CD8-positive, alpha-beta memory T cell (primary cell): ENCODE results near the gene DPH7. TPM values are rescaled to one million over a fixed set of nuclear protein-coding genes. Genes with fewer than 3 reads are reported as not detected.
"Not testable (repeated sequence)": the region's sequence is repeated elsewhere in the genome, so short reads cannot be mapped to it uniquely, and the experiment has no call there.

Source experiments
- CTCF ChIA-PET: fragments of 350-600 bp; sonication (Branson Sonifier 250); formaldehyde crosslinking; loops from one replicate; lab custom pipeline; 2021; ENCODE audit warnings: antibody characterized with exemption; lab: Charles Lee
- POLR2A ChIA-PET: fragments of 350-600 bp; sonication (Branson Sonifier 250); formaldehyde crosslinking; loops from one replicate; lab custom pipeline; 2021; ENCODE audit warnings: antibody characterized with exemption; lab: Charles Lee
- DNase-seq, 5 donors: peaks; one replicate each; pipeline versions ENCODE4 v3.0.0 to v3.0.0-alpha.2; 2020 to 2022; ENCODE audit warnings: mixed read lengths in 1 of 5
- H3K27ac ChIP-seq: one replicate; pipeline ENCODE4 v1.7.0; 2013; ENCODE audit warnings: low read depth, mild to moderate bottlenecking, low read length, moderate library complexity
- H3K27me3 ChIP-seq: 2 replicates; pipeline ENCODE4 v1.7.0; 2013; ENCODE audit warnings: low read length, mild to moderate bottlenecking; ENCODE audit not compliant: insufficient read depth, poor library complexity, severe bottlenecking
- H3K36me3 ChIP-seq: 2 replicates; pipeline ENCODE4 v1.7.0; 2013; ENCODE audit warnings: mild to moderate bottlenecking, low read length, moderate library complexity; ENCODE audit not compliant: insufficient read depth
- H3K4me1 ChIP-seq: 2 replicates; pipeline ENCODE4 v1.7.0; 2013; ENCODE audit warnings: mild to moderate bottlenecking, low read length, moderate library complexity; ENCODE audit not compliant: insufficient read depth
- H3K4me3 ChIP-seq: 2 replicates; pipeline ENCODE4 v1.7.0; 2013; ENCODE audit warnings: mild to moderate bottlenecking, low read length
- H3K9me3 ChIP-seq: 2 replicates; pipeline ENCODE4 v1.7.0; 2013; ENCODE audit warnings: mild to moderate bottlenecking, low read length
- H3K27ac Mint-ChIP-seq, 8 donors: one replicate each; pipeline ENCODE4 v1.8.0; 2020 to 2021; ENCODE audit warnings: mixed read lengths in 8 of 8, mild to moderate bottlenecking in 6 of 8, inconsistent platforms in 3 of 8, moderate library complexity in 3 of 8
- H3K27me3 Mint-ChIP-seq, 2 donors: one replicate each; pipeline ENCODE4 v1.8.0; 2020 to 2021; ENCODE audit warnings: mixed read lengths in 2 of 2, mild to moderate bottlenecking in 1 of 2, moderate library complexity in 1 of 2
- H3K36me3 Mint-ChIP-seq, 3 donors: one replicate each; pipeline ENCODE4 v1.8.0; 2020 to 2021; ENCODE audit warnings: mixed read lengths in 3 of 3, inconsistent platforms in 1 of 3, mild to moderate bottlenecking in 1 of 3
- H3K4me1 Mint-ChIP-seq, 3 donors: one replicate each; pipeline ENCODE4 v1.8.0; 2020 to 2021; ENCODE audit warnings: mixed read lengths in 3 of 3, inconsistent platforms in 1 of 3, mild to moderate bottlenecking in 1 of 3
- H3K4me3 Mint-ChIP-seq, 7 donors: one replicate each; pipeline ENCODE4 v1.8.0; 2020 to 2021; ENCODE audit warnings: mixed read lengths in 7 of 7, mild to moderate bottlenecking in 6 of 7, moderate library complexity in 4 of 7, inconsistent platforms in 2 of 7
- H3K9me3 Mint-ChIP-seq, 5 donors: one replicate each; pipeline ENCODE4 v1.8.0; 2020 to 2022; ENCODE audit warnings: mixed read lengths in 5 of 5, mild to moderate bottlenecking in 3 of 5, moderate library complexity in 2 of 5, inconsistent platforms in 1 of 5
- polyA plus RNA-seq: library from polyadenylated mRNA; unstranded; fragments of 300-500 nt; fragmentation: Illumina TruSeq; gene quantifications from one replicate; pipeline ENCODE4 v1.2.3, GENCODE V29; 2021
- total RNA-seq, 2 experiments: library from RNA; stranded (reverse); gene quantifications; one replicate each; pipeline ENCODE4 v1.2.3, GENCODE V29; 2021

Gene DPH7
- total and polyA plus RNA-seq, 3 experiments from 2014 or later, result 31.3 to 38.2 (median 37.3) TPM

GRCh38 chr9:137558127-137558526, 20.6 kb downstream of the DPH7 start:
- no peak for DNase-seq
- Histone ChIP-seq H3K4me1 (no peaks in the 10 kb centered on the region), H3K9me3 (no peaks in the 10 kb centered on the region), H3K27me3 (no peaks in the 10 kb centered on the region), H3K36me3 (peaks cover 6% of the 10 kb centered on the region), H3K4me3 (no peak overlapping the region), H3K27ac (no peak overlapping the region)
- Mint-ChIP-seq H3K9me3 (no peaks in the 10 kb centered on the region), H3K4me3 (no peak overlapping the region), H3K4me1 (peaks cover 0 to 3% (median 0%) of the 10 kb centered on the region in 3 donors), H3K27ac (peak overlapping the region in 1 of 8 donors; percentile 23), H3K27me3 (no peaks in the 10 kb centered on the region), H3K36me3 (peaks cover 7 to 64% (median 21%) of the 10 kb centered on the region in 3 donors)
- CTCF ChIA-PET, result interaction anchor here (0.8 kb wide), 1 partner anchor 21 kb away, joined by 3 read pairs; no protein-coding TSS in a partner anchor
- POLR2A ChIA-PET, result no interaction called here

- Histone ChIP-seq H3K27me3 (no peaks in the 10 kb centered on the region), H3K9me3 (no peaks in the 10 kb centered on the region), H3K36me3 (peaks cover 6% of the 10 kb centered on the region), H3K4me1 (peaks cover 4% of the 10 kb centered on the region), H3K27ac (no peak overlapping the region), H3K4me3 (no peak overlapping the region)
- H3K36me3 Mint-ChIP-seq, result peaks cover 7 to 53% (median 15%) of the 10 kb centered on the region in 3 donors
- peak overlapping the region in 1 of 8 donors; percentile 71 for H3K27ac Mint-ChIP-seq
- no peaks in the 10 kb centered on the region for H3K27me3 Mint-ChIP-seq
- ChIA-PET CTCF (no interaction called here), POLR2A (no interaction called here)
- no peak for DNase-seq
- H3K9me3 Mint-ChIP-seq, result no peaks in the 10 kb centered on the region
- peaks cover 3 to 10% (median 5%) of the 10 kb centered on the region in 3 donors for H3K4me1 Mint-ChIP-seq
- H3K4me3 Mint-ChIP-seq, result no peak overlapping the region
Measured at GRCh38 chr9:137556069-137556838, 22.5 kb downstream of the DPH7 start.

- Histone ChIP-seq H3K4me1 (peaks cover 5% of the 10 kb centered on the region), H3K4me3 (no peak overlapping the region), H3K36me3 (peaks cover 6% of the 10 kb centered on the region), H3K9me3 (no peaks in the 10 kb centered on the region), H3K27me3 (no peaks in the 10 kb centered on the region), H3K27ac (no peak overlapping the region)
- Mint-ChIP-seq H3K9me3 (no peaks in the 10 kb centered on the region), H3K27me3 (no peaks in the 10 kb centered on the region), H3K4me3 (peak overlapping the region in 1 of 7 donors; percentile 21), H3K27ac (peak overlapping the region in 2 of 8 donors; percentile 60 to 68), H3K36me3 (peaks cover 6 to 49% (median 15%) of the 10 kb centered on the region in 3 donors), H3K4me1 (peaks cover 5 to 13% (median 6%) of the 10 kb centered on the region in 3 donors)
- DNase-seq, result no peak
- ChIA-PET POLR2A (no interaction called here), CTCF (no interaction called here)
Measured at GRCh38 chr9:137555179-137555578, 23.5 kb downstream of the DPH7 start.

GRCh38 chr9:137554349-137554748, 24.4 kb downstream of the DPH7 start:
- Mint-ChIP-seq H3K36me3 (peaks cover 0 to 41% (median 7%) of the 10 kb centered on the region in 3 donors), H3K27ac (peak overlapping the region in 1 of 8 donors; percentile 60), H3K27me3 (no peaks in the 10 kb centered on the region), H3K4me1 (peaks cover 10 to 20% (median 13%) of the 10 kb centered on the region in 3 donors), H3K9me3 (no peaks in the 10 kb centered on the region), H3K4me3 (peak overlapping the region in 3 of 7 donors; percentile 34 to 46 (median 40))
- Histone ChIP-seq H3K27me3 (no peaks in the 10 kb centered on the region), H3K4me3 (no peak overlapping the region), H3K36me3 (peaks cover 6% of the 10 kb centered on the region), H3K4me1 (peaks cover 14% of the 10 kb centered on the region), H3K9me3 (no peaks in the 10 kb centered on the region), H3K27ac (no peak overlapping the region)
- CTCF ChIA-PET, result no interaction called here
- POLR2A ChIA-PET, result interaction anchor here (0.5 kb wide), 1 partner anchor 797 kb away, joined by 3 read pairs; the partner anchor contains the start of gene LCN8
- no peak for DNase-seq

GRCh38 chr9:137553654-137554053, 25.1 kb downstream of the DPH7 start:
- CTCF ChIA-PET, H3K9me3 Mint-ChIP-seq, H3K27me3 ChIP-seq, POLR2A ChIA-PET, H3K9me3 ChIP-seq, H3K4me3 ChIP-seq, DNase-seq, H3K27ac ChIP-seq, H3K36me3 ChIP-seq, H3K27me3 Mint-ChIP-seq: not testable (repeated sequence)
- peak overlapping the region in 2 of 7 donors; percentile 48 to 81 for H3K4me3 Mint-ChIP-seq
- peak overlapping the region in 2 of 8 donors; percentile 43 to 80 for H3K27ac Mint-ChIP-seq
- H3K4me1 ChIP-seq, result peaks cover 14% of the 10 kb centered on the region
- peaks cover 10 to 20% (median 13%) of the 10 kb centered on the region in 3 donors for H3K4me1 Mint-ChIP-seq
- peaks cover 0 to 40% (median 7%) of the 10 kb centered on the region in 3 donors for H3K36me3 Mint-ChIP-seq

GRCh38 chr9:137552022-137552768, 26.5 kb downstream of the DPH7 start:
- Histone ChIP-seq H3K9me3 (no peaks in the 10 kb centered on the region), H3K4me3 (peak overlapping the region; percentile 62), H3K4me1 (peaks cover 14% of the 10 kb centered on the region), H3K27me3 (no peaks in the 10 kb centered on the region), H3K36me3 (no peaks in the 10 kb centered on the region), H3K27ac (peak overlapping the region; percentile 62)
- Mint-ChIP-seq H3K27ac (peak overlapping the region; percentile 77 to 93 (median 84)), H3K4me1 (peaks cover 10 to 20% (median 13%) of the 10 kb centered on the region in 3 donors), H3K27me3 (no peaks in the 10 kb centered on the region), H3K4me3 (peak overlapping the region; percentile 81 to 92 (median 86)), H3K36me3 (peaks cover 0 to 33% (median 7%) of the 10 kb centered on the region in 3 donors), H3K9me3 (no peaks in the 10 kb centered on the region)
- ChIA-PET CTCF (interaction anchor here (0.9 to 2.0 kb wide), 6 partner anchors 9 to 360 kb away, joined by 3 to 12 read pairs (median 4); partner anchors contain the start of genes DPH7, EXD3 and NOXA1), POLR2A (interaction anchor here (0.6 to 1.9 kb wide), 9 partner anchors 25 to 312 kb away, joined by 3 to 8 read pairs (median 5); partner anchors contain the start of genes DPH7, EHMT1, EXD3 and NOXA1)
- DNase-seq, result peak in 1 of 5 donors; percentile 8

GRCh38 chr9:137551264-137552021, 27.3 kb downstream of the DPH7 start, which contains the start of gene MRPL41:
TSS of gene MRPL41 (plus strand) at chr9:137551879. CDS start at chr9:137552082, 203 bp downstream.
- Mint-ChIP-seq H3K27ac (peak within 1 kb of the TSS; percentile 77 to 93 (median 84)), H3K27me3 (no peaks in the 10 kb centered on the region), H3K4me1 (peaks cover 10 to 20% (median 13%) of the 10 kb centered on the region in 3 donors), H3K4me3 (peak within 1 kb of the TSS; percentile 81 to 92 (median 86)), H3K9me3 (no peaks in the 10 kb centered on the region), H3K36me3 (peaks cover 0 to 27% (median 7%) of the 10 kb centered on the region in 3 donors)
- DNase-seq, result peak; percentile 83 to 92 (median 90)
- Histone ChIP-seq H3K36me3 (no peaks in the 10 kb centered on the region), H3K4me1 (peaks cover 14% of the 10 kb centered on the region), H3K9me3 (no peaks in the 10 kb centered on the region), H3K27me3 (no peaks in the 10 kb centered on the region), H3K27ac (peak within 1 kb of the TSS; percentile 62), H3K4me3 (peak within 1 kb of the TSS; percentile 62)
- ChIA-PET CTCF (interaction anchor here (0.6 to 2.2 kb wide), 8 partner anchors 9 to 774 kb away, joined by 3 to 12 read pairs (median 4); partner anchors contain the start of genes DPH7, EXD3 and NOXA1), POLR2A (interaction anchor here (0.6 to 1.9 kb wide), 9 partner anchors 25 to 311 kb away, joined by 3 to 8 read pairs (median 5); partner anchors contain the start of genes DPH7, EHMT1, EXD3 and NOXA1)
